Activated naive CD8-positive, alpha-beta T cell (primary cell): ENCODE data around the gene NT5C1A.

ENCODE experiments used
- H3K27ac Mint-ChIP-seq: one replicate; pipeline ENCODE4 v1.8.0; 2021; ENCODE audit warnings: mixed read lengths
- H3K27me3 Mint-ChIP-seq: one replicate; pipeline ENCODE4 v1.8.0; 2021; ENCODE audit warnings: mixed read lengths
- H3K36me3 Mint-ChIP-seq: one replicate; pipeline ENCODE4 v1.8.0; 2021; ENCODE audit warnings: mixed read lengths
- H3K4me1 Mint-ChIP-seq: one replicate; pipeline ENCODE4 v1.8.0; 2021; ENCODE audit warnings: low read depth, mixed read lengths
- H3K4me3 Mint-ChIP-seq: one replicate; pipeline ENCODE4 v1.8.0; 2021; ENCODE audit warnings: mild to moderate bottlenecking, mixed read lengths
- H3K9me3 Mint-ChIP-seq: one replicate; pipeline ENCODE4 v1.8.0; 2021; ENCODE audit warnings: low read depth, mixed read lengths

The NT5C1A gene

GRCh38 chr1:39659110-39659509 lies 12.8 kb downstream of the NT5C1A start:
- Mint-ChIP-seq H3K36me3 (no peaks in the 10 kb centered on the region), H3K4me1 (peaks cover 3% of the 10 kb centered on the region), H3K27me3 (no peaks in the 10 kb centered on the region), H3K4me3 (no peak overlapping the region), H3K9me3 (no peaks in the 10 kb centered on the region), H3K27ac (no peak overlapping the region)

GRCh38 chr1:39657923-39658485 lies 13.9 kb downstream of the NT5C1A start:
- Mint-ChIP-seq H3K4me3 (no peak overlapping the region), H3K9me3 (no peaks in the 10 kb centered on the region), H3K36me3 (no peaks in the 10 kb centered on the region), H3K27ac (no peak overlapping the region), H3K4me1 (peaks cover 6% of the 10 kb centered on the region), H3K27me3 (peaks cover 6% of the 10 kb centered on the region)

GRCh38 chr1:39657402-39657801 lies 14.5 kb downstream of the NT5C1A start:
- H3K36me3 Mint-ChIP-seq, result no peaks in the 10 kb centered on the region
- no peak overlapping the region for H3K27ac Mint-ChIP-seq
- H3K4me3 Mint-ChIP-seq, result no peak overlapping the region
- H3K9me3 Mint-ChIP-seq, result no peaks in the 10 kb centered on the region
- peaks cover 6% of the 10 kb centered on the region for H3K27me3 Mint-ChIP-seq
- peaks cover 6% of the 10 kb centered on the region for H3K4me1 Mint-ChIP-seq

GRCh38 chr1:39656391-39656790 lies 15.5 kb downstream of the NT5C1A start:
- H3K9me3 Mint-ChIP-seq, result no peaks in the 10 kb centered on the region
- no peak overlapping the region for H3K4me3 Mint-ChIP-seq
- no peaks in the 10 kb centered on the region for H3K36me3 Mint-ChIP-seq
- H3K27ac Mint-ChIP-seq, result no peak overlapping the region
- peaks cover 6% of the 10 kb centered on the region for H3K4me1 Mint-ChIP-seq
- H3K27me3 Mint-ChIP-seq, result peaks cover 6% of the 10 kb centered on the region

DNA sequence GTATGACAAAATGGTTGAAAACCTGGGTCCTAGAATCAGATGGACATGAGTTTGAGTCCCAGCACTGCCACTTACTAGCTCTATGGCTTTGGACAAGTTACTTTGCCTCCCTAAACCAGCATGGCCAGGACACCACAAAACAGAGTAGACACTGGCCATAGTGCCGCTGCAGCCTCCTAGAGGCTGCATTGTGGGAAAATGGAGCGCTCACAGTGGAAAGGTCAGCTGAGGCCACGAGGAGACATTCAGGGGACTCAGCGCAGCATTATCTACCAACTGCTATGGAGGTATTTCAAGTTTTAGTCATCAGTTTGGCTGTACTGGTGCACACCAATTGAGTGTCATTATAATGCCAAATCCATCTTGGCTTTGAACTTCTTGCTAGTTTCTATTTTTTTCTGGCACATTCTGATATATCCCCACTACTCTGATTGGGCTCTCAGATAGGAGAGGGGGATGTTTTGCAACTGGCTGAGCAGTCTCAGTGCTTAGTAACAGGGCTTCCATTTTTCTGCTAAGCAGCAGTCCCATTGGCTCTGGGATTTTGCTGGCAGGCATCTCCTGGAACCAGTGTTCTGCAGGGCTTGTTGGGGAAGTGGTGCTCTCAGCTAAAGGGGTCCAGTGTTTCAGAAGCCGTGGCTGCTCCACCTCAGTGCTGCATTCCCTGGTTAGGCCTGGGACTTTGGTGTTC lies 16.2 kb downstream of the NT5C1A start:
- Mint-ChIP-seq H3K4me3 (no peak overlapping the region), H3K9me3 (no peaks in the 10 kb centered on the region), H3K4me1 (peaks cover 6% of the 10 kb centered on the region)

DNA sequence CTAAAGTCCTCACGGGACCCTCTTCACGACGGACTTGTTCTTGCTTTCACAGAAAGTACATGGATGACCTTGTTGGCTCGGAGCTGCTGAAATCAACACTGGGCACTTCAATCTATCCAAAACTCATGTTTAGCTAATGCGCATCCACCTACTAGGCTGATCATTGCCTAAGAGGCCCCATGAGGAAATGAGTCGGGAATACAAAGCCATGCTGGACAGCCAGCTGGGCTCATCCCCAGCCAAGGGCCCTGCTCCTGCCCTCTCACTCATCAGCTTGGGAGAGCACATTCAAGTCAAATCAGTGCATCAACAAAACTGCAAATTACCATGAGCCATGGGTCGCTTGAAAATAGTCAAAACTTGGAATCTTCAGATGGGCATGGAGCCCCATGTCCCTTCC lies 17.6 kb downstream of the NT5C1A start:
- H3K27ac Mint-ChIP-seq, result no peak overlapping the region
- H3K4me3 Mint-ChIP-seq, result no peak overlapping the region
- no peaks in the 10 kb centered on the region for H3K9me3 Mint-ChIP-seq
- H3K36me3 Mint-ChIP-seq, result no peaks in the 10 kb centered on the region
- peaks cover 6% of the 10 kb centered on the region for H3K27me3 Mint-ChIP-seq
- H3K4me1 Mint-ChIP-seq, result peaks cover 6% of the 10 kb centered on the region

More for the DNA sequence above, 16.2 kb downstream of the NT5C1A start:
- H3K27ac Mint-ChIP-seq, result no peak overlapping the region
- peaks cover 6% of the 10 kb centered on the region for H3K27me3 Mint-ChIP-seq
- H3K36me3 Mint-ChIP-seq, result no peaks in the 10 kb centered on the region

DNA sequence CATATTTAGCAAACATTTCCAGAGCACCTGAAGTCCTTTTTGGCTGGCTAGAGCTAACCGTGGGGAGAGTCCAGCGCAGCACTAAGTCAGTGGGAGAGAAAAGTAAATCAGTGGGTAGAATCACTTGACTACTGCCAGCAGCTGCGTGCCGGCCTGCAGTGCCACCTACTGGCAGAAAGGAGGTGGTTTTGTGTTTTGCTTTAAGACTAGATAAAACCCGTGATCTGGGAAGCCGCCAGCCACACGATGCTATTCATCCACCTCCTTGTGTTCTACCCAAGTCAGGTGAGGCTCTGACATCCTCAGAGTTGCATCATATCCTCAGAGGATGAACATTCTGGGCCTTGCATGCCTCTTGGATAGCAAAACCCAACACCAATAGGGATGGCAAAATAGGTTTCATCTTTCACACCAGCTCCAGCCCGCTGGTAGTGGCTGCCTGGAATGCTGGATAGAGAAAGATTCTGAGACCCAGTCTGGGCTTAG lies 18.3 kb downstream of the NT5C1A start:
- peaks cover 6% of the 10 kb centered on the region for H3K4me1 Mint-ChIP-seq
- no peak overlapping the region for H3K27ac Mint-ChIP-seq
- no peaks in the 10 kb centered on the region for H3K9me3 Mint-ChIP-seq
- peaks cover 6% of the 10 kb centered on the region for H3K27me3 Mint-ChIP-seq
- H3K36me3 Mint-ChIP-seq, result no peaks in the 10 kb centered on the region
- H3K4me3 Mint-ChIP-seq, result no peak overlapping the region

DNA sequence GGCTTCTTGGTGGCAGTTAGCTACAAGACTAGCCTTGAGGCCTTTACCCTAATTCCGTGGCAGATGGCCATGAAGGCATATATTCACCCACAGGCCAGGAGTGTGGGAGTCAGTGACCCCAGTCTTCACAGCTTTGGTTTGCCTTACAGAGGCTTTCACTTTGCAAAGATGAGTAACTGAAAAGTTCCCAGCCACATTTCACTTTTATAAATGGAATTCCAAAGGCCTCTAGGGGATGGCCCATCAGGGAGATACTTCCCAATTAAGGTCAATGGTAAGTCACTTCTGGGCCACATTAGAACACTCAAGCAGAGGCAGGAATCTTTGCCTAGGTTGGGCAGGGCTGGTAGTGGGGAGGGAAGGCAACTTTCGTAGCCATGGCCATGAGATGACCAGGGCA lies 19.4 kb downstream of the NT5C1A start:
- H3K9me3 Mint-ChIP-seq, result no peaks in the 10 kb centered on the region
- H3K27ac Mint-ChIP-seq, result no peak overlapping the region
- peaks cover 6% of the 10 kb centered on the region for H3K27me3 Mint-ChIP-seq
- no peak overlapping the region for H3K4me3 Mint-ChIP-seq
- no peaks in the 10 kb centered on the region for H3K36me3 Mint-ChIP-seq
- H3K4me1 Mint-ChIP-seq, result peaks cover 3% of the 10 kb centered on the region

- Mint-ChIP-seq H3K9me3 (no peaks in the 10 kb centered on the region), H3K27me3 (peaks cover 6% of the 10 kb centered on the region), H3K36me3 (no peaks in the 10 kb centered on the region), H3K27ac (no peak overlapping the region), H3K4me3 (no peak overlapping the region), H3K4me1 (peaks cover 3% of the 10 kb centered on the region)
Observed at GRCh38 chr1:39652105-39652504, 19.8 kb downstream of the NT5C1A start.

DNA sequence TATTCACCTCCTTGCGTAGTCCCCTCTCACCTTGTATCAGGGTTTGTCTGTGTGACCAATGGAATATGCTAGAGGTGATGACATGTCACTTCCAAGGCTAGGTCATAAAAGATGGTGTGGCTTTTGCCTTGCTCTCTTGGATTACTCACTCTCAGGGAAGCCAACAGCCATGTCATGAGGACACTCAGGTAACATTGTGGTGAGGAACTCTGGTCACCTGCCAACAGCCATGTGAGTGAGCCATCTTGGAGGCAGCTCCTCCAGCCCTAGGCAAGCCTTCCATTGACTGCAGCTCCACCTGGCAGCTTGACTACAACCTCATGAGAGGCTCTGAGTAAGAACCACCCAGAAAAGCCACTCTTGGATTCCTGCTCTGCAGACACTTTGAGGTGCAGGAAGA lies 21.5 kb downstream of the NT5C1A start:
- Mint-ChIP-seq H3K4me1 (peaks cover 3% of the 10 kb centered on the region), H3K27ac (no peak overlapping the region), H3K4me3 (no peak overlapping the region), H3K27me3 (peaks cover 6% of the 10 kb centered on the region), H3K36me3 (no peaks in the 10 kb centered on the region), H3K9me3 (no peaks in the 10 kb centered on the region)

GRCh38 chr1:39649636-39650185 lies 22.2 kb downstream of the NT5C1A start:
- H3K36me3 Mint-ChIP-seq, result no peaks in the 10 kb centered on the region
- no peak overlapping the region for H3K27ac Mint-ChIP-seq
- peaks cover 3% of the 10 kb centered on the region for H3K4me1 Mint-ChIP-seq
- no peaks in the 10 kb centered on the region for H3K9me3 Mint-ChIP-seq
- H3K27me3 Mint-ChIP-seq, result peaks cover 6% of the 10 kb centered on the region
- no peak overlapping the region for H3K4me3 Mint-ChIP-seq

GRCh38 chr1:39648496-39648895 lies 23.4 kb downstream of the NT5C1A start:
- no peak overlapping the region for H3K27ac Mint-ChIP-seq
- H3K36me3 Mint-ChIP-seq, result no peaks in the 10 kb centered on the region
- peaks cover 3% of the 10 kb centered on the region for H3K4me1 Mint-ChIP-seq
- no peak overlapping the region for H3K4me3 Mint-ChIP-seq
- peaks cover 2% of the 10 kb centered on the region for H3K27me3 Mint-ChIP-seq
- H3K9me3 Mint-ChIP-seq, result no peaks in the 10 kb centered on the region

- H3K9me3 Mint-ChIP-seq, result no peaks in the 10 kb centered on the region
- no peaks in the 10 kb centered on the region for H3K27me3 Mint-ChIP-seq
- H3K36me3 Mint-ChIP-seq, result no peaks in the 10 kb centered on the region
- no peak overlapping the region for H3K4me3 Mint-ChIP-seq
- H3K4me1 Mint-ChIP-seq, result no peaks in the 10 kb centered on the region
- H3K27ac Mint-ChIP-seq, result no peak overlapping the region
Observed at GRCh38 chr1:39647247-39647646, 24.7 kb downstream of the NT5C1A start.

DNA sequence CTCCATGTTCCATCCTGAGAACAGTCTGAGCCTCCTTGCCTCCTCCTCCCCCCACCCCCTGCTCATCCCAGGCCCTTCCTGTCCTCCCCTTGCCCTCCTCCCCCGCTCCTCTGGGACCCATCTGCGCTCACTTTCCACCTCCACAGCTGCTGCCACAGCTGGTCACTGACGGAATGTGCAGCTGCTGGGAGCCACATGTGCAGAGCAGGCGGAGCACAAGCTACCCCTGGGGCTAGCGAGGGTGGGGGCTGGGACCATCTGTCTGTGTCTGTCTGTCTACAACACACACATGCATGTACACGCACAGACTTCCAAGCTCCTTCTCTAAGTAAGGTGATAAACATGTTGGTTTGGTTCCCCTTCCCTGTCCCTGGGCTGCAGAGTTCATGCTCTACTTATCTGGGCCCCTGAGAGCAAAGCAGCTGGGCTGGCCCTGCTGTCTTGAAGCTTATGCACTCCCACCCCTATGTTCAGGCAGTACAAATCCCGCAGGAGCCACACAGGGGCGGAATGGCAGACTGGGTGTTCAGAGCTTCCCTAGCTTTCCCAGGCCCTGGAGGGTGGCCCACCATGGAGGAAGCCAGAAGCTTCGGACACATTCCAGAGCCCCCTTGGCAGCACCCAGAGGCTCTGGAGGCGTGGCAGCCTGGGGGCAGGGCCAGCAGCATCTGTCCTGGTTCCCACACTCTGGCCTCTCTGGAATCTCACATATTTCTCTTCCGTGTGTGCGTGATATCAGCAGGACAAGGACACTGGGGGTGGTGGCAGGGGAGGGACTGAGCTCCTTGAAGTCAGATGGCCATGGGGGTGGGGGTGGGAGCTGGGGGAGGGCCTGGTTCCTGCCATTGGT lies 25.4 kb downstream of the NT5C1A start:
- Mint-ChIP-seq H3K36me3 (no peaks in the 10 kb centered on the region), H3K4me3 (no peak overlapping the region), H3K27me3 (no peaks in the 10 kb centered on the region), H3K4me1 (no peaks in the 10 kb centered on the region), H3K27ac (no peak overlapping the region), H3K9me3 (no peaks in the 10 kb centered on the region)
